Gastrocnemius medialis (tissue), 4 donors: ENCODE data around the gene COL9A3.

Experiments
- POLR2A ChIP-seq, 2 donors: fragments of 450-650 bp; IDR thresholded peaks; one replicate each; pipeline ENCODE4 v1.6.1; 2017; ENCODE audit warnings: antibody characterized with exemption in 2 of 2, mild to moderate bottlenecking in 2 of 2, moderate library complexity in 2 of 2
- TF ChIP-seq, protein P1 (sequence below), 5 experiments: fragments of 450-650 bp in 3 of 5; fragments of 200-600 bp in 2 of 5; sonication (generic) in 2 of 5; IDR thresholded peaks in 4 of 5; conservative IDR thresholded peaks in 1 of 5; 1 replicate in 4 of 5; 2 replicates in 1 of 5; pipeline ENCODE4 v1.5.1; 2016 to 2019; ENCODE audit warnings: antibody characterized with exemption in 5 of 5, mild to moderate bottlenecking in 3 of 5, moderate library complexity in 3 of 5

DNA sequence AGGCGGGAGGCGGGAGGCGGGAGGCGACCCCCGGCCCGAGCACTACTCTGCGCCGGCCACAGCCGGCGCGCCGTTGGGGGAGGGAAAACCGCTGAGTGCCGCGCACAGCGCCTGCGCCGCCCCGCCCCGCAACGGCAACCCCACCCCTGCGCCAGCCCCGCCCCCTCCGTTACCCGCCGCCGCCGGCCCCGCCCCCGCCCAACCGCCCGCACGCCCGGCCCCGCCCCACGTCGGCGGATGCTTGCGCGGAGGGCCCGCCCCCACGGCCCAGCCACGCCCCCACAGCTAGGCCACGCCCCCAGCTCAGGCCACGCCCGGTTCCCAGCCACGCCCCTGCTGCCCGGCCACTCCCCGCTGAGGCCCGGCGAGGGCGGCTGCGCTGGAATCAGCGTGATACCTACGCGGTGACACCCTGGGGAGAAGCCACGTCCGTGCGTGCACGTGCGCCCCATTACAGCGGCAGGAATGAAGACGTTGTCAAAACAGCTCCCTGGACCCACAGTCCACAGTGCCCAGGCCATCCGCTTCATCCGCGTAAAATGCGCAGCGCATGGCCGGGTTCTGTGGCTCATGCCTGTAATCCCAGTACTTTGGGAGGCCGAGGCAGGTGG, 45.0 kb downstream of the COL9A3 start, which contains the start of gene TCFL5:
- TF ChIP-seq, protein P1, sequence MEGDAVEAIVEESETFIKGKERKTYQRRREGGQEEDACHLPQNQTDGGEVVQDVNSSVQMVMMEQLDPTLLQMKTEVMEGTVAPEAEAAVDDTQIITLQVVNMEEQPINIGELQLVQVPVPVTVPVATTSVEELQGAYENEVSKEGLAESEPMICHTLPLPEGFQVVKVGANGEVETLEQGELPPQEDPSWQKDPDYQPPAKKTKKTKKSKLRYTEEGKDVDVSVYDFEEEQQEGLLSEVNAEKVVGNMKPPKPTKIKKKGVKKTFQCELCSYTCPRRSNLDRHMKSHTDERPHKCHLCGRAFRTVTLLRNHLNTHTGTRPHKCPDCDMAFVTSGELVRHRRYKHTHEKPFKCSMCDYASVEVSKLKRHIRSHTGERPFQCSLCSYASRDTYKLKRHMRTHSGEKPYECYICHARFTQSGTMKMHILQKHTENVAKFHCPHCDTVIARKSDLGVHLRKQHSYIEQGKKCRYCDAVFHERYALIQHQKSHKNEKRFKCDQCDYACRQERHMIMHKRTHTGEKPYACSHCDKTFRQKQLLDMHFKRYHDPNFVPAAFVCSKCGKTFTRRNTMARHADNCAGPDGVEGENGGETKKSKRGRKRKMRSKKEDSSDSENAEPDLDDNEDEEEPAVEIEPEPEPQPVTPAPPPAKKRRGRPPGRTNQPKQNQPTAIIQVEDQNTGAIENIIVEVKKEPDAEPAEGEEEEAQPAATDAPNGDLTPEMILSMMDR (IDR thresholded peaks at IDR 0.05 in 4 of 5, conservative IDR thresholded peaks at IDR 0.05 in 1 of 5) = no peak
- TF ChIP-seq POLR2A (IDR thresholded peaks at IDR 0.05) = no peak
